ENCODE data around the gene HEPACAM. TPM values are rescaled to one million over a fixed set of nuclear protein-coding genes. Genes with fewer than 3 reads are reported as not detected.
A peak's percentile ranks its signal among the peaks of the same experiment; 100 is the strongest.

Gene HEPACAM
- total RNA-seq, 2 donors from 2014 or later = not detected

DNA sequence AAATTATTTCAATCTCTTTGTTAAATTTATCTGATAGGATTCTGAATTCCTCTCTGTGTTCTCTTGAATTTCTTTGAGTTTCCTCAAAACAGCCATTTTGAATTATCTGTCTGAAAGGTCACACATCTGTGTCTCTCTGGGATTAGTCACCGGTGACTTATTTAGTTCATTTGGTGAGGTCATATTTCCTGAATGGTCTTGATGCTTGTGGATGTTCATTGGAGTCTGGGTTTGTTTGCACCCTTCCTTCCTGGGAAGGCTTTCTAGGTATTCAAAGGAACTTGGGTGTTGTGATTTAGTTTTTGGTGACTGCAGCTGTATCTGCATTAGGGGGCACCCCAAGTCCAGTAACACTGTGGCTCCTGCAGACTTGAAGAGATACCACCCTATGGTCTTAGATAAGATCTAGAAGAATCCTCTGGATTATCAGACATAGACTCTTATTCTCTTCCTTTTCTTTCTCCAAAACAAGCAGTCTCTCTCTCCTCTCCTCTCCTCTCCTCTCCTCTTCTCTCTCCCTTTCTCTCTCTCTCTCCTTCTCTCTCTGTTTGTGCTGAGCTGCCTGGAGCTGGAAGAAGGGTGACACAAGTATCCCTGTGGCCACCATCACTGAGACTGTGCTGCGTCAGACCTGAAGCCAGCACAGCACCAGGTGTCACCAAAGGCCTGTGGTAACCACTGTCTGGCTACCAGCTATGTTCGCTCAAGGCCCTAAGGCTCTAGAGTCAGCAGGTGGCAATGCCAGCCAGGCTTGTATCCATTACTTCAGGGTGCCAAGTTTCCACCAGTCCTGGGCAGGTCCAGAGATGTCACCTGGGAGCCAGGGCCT, 20.1 kb downstream of the HEPACAM start:
- Histone ChIP-seq H3K9ac (ENCODE audit: extremely low read depth, low read length, poor library complexity, severe bottlenecking) (no peak overlapping the region), H3K9me3 (ENCODE audit: control insufficient read depth, low read length) (peaks cover 4% of the 10 kb centered on the region), H3K4me3 (ENCODE audit: low read length) (no peak overlapping the region), H3K27me3 (ENCODE audit: control insufficient read depth, insufficient read depth, low read length, poor library complexity, severe bottlenecking) (peaks cover 15% of the 10 kb centered on the region), H3K27ac (ENCODE audit: low read depth, low read length) (no peak overlapping the region), H3K36me3 (ENCODE audit: control insufficient read depth, insufficient read depth, low read length) (no peaks in the 10 kb centered on the region), H3K4me1 (ENCODE audit: control insufficient read depth, insufficient read depth, low read length) (no peaks in the 10 kb centered on the region)
- Mint-ChIP-seq H3K4me1 (no peaks in the 10 kb centered on the region), H3K4me3 (no peak overlapping the region), H3K27me3 (ENCODE audit: insufficient read depth) (peaks cover 58% of the 10 kb centered on the region), H3K36me3 (ENCODE audit: low read depth) (no peaks in the 10 kb centered on the region), H3K27ac (no peak overlapping the region), H3K9me3 (peaks cover 16% of the 10 kb centered on the region)
- 90 to 92% methylated on average over 2 to 3 of the region's 3 CpGs for WGBS, 2 experiments (ENCODE audit: insufficient coverage in 1 of 2, insufficient read length in 1 of 2)
- TF ChIP-seq, protein P1, sequence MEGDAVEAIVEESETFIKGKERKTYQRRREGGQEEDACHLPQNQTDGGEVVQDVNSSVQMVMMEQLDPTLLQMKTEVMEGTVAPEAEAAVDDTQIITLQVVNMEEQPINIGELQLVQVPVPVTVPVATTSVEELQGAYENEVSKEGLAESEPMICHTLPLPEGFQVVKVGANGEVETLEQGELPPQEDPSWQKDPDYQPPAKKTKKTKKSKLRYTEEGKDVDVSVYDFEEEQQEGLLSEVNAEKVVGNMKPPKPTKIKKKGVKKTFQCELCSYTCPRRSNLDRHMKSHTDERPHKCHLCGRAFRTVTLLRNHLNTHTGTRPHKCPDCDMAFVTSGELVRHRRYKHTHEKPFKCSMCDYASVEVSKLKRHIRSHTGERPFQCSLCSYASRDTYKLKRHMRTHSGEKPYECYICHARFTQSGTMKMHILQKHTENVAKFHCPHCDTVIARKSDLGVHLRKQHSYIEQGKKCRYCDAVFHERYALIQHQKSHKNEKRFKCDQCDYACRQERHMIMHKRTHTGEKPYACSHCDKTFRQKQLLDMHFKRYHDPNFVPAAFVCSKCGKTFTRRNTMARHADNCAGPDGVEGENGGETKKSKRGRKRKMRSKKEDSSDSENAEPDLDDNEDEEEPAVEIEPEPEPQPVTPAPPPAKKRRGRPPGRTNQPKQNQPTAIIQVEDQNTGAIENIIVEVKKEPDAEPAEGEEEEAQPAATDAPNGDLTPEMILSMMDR (conservative IDR thresholded peaks at IDR 0.05) = no peak
- DNase-seq = no peak

DNA sequence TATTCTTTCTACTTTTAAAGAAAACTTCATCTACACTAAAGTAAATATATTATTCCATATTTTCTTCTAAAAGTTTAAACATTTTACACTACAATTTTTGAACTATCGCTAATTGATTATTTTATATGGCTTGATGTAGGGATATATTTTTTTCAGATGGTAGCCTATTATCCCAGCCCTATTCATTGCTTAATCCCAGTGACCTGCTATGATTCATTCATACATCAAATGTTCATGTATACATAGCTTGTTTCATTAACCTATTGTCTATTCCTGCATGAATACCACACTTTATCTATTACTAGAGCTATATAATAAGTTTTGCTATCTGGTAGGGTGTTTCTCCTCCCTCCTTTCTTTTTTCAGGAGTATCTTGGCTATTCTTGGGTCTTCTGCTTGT, 33.2 kb downstream of the HEPACAM start:
- Mint-ChIP-seq H3K36me3 (ENCODE audit: low read depth) (no peaks in the 10 kb centered on the region), H3K27me3 (ENCODE audit: insufficient read depth) (peaks cover 60% of the 10 kb centered on the region), H3K4me3 (no peak overlapping the region), H3K4me1 (peaks cover 16% of the 10 kb centered on the region), H3K9me3 (no peaks in the 10 kb centered on the region), H3K27ac (no peak overlapping the region)
- peaks cover 29% of the 10 kb centered on the region for H3K27me3 ChIP-seq (ENCODE audit: control insufficient read depth, insufficient read depth, low read length, poor library complexity, severe bottlenecking)
- H3K4me3 ChIP-seq (ENCODE audit: low read length) = no peak overlapping the region
- WGBS, 2 experiments (ENCODE audit: insufficient coverage in 1 of 2, insufficient read length in 1 of 2) = no CpG with 5 or more reads among the region's 1 CpG
- no peaks in the 10 kb centered on the region for H3K9me3 ChIP-seq (ENCODE audit: control insufficient read depth, low read length)
- H3K9ac ChIP-seq (ENCODE audit: extremely low read depth, low read length, poor library complexity, severe bottlenecking) = no peak overlapping the region
- TF ChIP-seq, protein P1 (conservative IDR thresholded peaks at IDR 0.05) = no peak
- no peak overlapping the region for H3K27ac ChIP-seq (ENCODE audit: low read depth, low read length)
- H3K36me3 ChIP-seq (ENCODE audit: control insufficient read depth, insufficient read depth, low read length) = no peaks in the 10 kb centered on the region
- H3K4me1 ChIP-seq (ENCODE audit: control insufficient read depth, insufficient read depth, low read length) = peaks cover 9% of the 10 kb centered on the region
- no peak for DNase-seq

DNA sequence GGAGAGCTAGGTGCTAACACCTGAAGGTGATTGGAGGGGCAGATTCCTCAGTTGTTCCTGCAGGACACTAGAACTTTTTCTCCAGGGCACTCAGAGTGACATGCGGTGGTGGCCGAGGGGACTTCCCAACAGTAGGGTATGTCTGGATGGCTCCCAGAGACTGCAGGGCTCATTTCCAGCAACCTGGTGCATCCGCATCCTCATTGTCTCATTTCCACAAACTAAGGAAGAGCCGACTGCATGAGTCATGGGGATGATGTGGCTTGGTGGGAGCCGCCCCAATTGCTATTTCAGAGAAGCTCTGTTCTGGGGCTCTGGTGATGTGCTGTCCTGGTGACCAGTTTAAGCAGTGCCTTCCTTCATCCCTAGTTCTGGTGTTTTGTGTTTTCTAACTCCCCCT, 35.4 kb downstream of the HEPACAM start:
- peaks cover 29% of the 10 kb centered on the region for H3K27me3 ChIP-seq (ENCODE audit: control insufficient read depth, insufficient read depth, low read length, poor library complexity, severe bottlenecking)
- H3K4me3 ChIP-seq (ENCODE audit: low read length) = no peak overlapping the region
- H3K27ac Mint-ChIP-seq = no peak overlapping the region
- H3K4me1 ChIP-seq (ENCODE audit: control insufficient read depth, insufficient read depth, low read length) = peaks cover 9% of the 10 kb centered on the region
- no peaks in the 10 kb centered on the region for H3K9me3 Mint-ChIP-seq
- H3K27me3 Mint-ChIP-seq (ENCODE audit: insufficient read depth) = peaks cover 47% of the 10 kb centered on the region
- no peaks in the 10 kb centered on the region for H3K36me3 ChIP-seq (ENCODE audit: control insufficient read depth, insufficient read depth, low read length)
- TF ChIP-seq, protein P1 (conservative IDR thresholded peaks at IDR 0.05) = no peak
- H3K27ac ChIP-seq (ENCODE audit: low read depth, low read length) = no peak overlapping the region
- no peak overlapping the region for H3K4me3 Mint-ChIP-seq
- H3K9me3 ChIP-seq (ENCODE audit: control insufficient read depth, low read length) = no peaks in the 10 kb centered on the region
- peaks cover 19% of the 10 kb centered on the region for H3K4me1 Mint-ChIP-seq
- H3K9ac ChIP-seq (ENCODE audit: extremely low read depth, low read length, poor library complexity, severe bottlenecking) = no peak overlapping the region
- H3K36me3 Mint-ChIP-seq (ENCODE audit: low read depth) = no peaks in the 10 kb centered on the region
- peak; percentile 52 for DNase-seq
- 81 to 92% methylated on average over 5 of the region's 5 CpGs for WGBS, 2 experiments (ENCODE audit: insufficient coverage in 1 of 2, insufficient read length in 1 of 2)
